Nephron progenitor cell (in vitro differentiated cells): ENCODE measurements around the gene MAML2.
A peak's percentile ranks its signal among the peaks of the same experiment; 100 is the strongest.

Experiments
- DNase-seq: peaks from one replicate; pipeline ENCODE4 v3.0.0; 2021
- H3K27ac Mint-ChIP-seq: 2 replicates; pipeline ENCODE4 v1.8.0; 2021; ENCODE audit warnings: mild to moderate bottlenecking, moderate library complexity, mixed read lengths
- H3K27me3 Mint-ChIP-seq: 2 replicates; pipeline ENCODE4 v1.8.0; 2021; ENCODE audit warnings: mild to moderate bottlenecking, low read depth, mixed read lengths; ENCODE audit not compliant: poor library complexity
- H3K36me3 Mint-ChIP-seq: 2 replicates; pipeline ENCODE4 v1.8.0; 2021; ENCODE audit warnings: low read depth, mixed read lengths
- H3K4me1 Mint-ChIP-seq: 2 replicates; pipeline ENCODE4 v1.8.0; 2021; ENCODE audit warnings: mixed read lengths
- H3K4me3 Mint-ChIP-seq: 2 replicates; pipeline ENCODE4 v1.8.0; 2021; ENCODE audit warnings: mild to moderate bottlenecking, moderate library complexity, mixed read lengths
- H3K9me3 Mint-ChIP-seq: 2 replicates; pipeline ENCODE4 v1.8.0; 2021; ENCODE audit warnings: mild to moderate bottlenecking, moderate library complexity, mixed read lengths
- TF ChIP-seq, protein P1 (sequence below): fragments of 200-600 bp; sonication (generic); IDR thresholded peaks from 2 replicates; pipeline ENCODE4 v1.5.0; 2021; ENCODE audit warnings: antibody characterized with exemption

MAML2 gene

DNA sequence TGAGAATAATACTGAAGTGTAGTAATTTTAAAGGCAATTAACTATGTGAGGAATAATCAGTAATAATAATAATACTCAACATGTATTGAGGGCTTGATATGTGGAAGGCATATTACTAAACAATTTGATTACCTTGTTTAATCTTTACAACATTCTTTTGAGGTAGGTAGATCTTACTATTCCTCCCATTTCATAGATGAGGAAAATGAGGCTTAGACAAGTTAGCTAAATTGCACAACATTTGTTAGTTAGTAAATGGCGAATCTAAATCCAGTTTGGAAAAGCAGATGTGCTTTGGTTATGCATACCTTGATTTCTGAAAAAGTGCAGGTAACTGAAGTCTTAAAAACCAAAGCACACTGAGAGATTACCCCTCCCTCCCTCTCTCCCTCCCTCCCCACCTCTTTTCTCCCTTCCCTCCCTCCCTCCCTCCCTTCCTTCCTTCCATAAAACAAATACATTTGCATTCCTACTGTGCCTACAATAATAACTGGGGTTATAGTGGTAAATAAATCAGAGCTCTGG lies 326.0 kb downstream of the MAML2 start:
- Mint-ChIP-seq H3K4me1 (peaks cover 10% of the 10 kb centered on the region), H3K36me3 (peaks cover under 1% of the 10 kb centered on the region), H3K27ac (no peak overlapping the region), H3K4me3 (no peak overlapping the region), H3K27me3 (peaks cover 2% of the 10 kb centered on the region), H3K9me3 (no peaks in the 10 kb centered on the region)
- TF ChIP-seq, protein P1, sequence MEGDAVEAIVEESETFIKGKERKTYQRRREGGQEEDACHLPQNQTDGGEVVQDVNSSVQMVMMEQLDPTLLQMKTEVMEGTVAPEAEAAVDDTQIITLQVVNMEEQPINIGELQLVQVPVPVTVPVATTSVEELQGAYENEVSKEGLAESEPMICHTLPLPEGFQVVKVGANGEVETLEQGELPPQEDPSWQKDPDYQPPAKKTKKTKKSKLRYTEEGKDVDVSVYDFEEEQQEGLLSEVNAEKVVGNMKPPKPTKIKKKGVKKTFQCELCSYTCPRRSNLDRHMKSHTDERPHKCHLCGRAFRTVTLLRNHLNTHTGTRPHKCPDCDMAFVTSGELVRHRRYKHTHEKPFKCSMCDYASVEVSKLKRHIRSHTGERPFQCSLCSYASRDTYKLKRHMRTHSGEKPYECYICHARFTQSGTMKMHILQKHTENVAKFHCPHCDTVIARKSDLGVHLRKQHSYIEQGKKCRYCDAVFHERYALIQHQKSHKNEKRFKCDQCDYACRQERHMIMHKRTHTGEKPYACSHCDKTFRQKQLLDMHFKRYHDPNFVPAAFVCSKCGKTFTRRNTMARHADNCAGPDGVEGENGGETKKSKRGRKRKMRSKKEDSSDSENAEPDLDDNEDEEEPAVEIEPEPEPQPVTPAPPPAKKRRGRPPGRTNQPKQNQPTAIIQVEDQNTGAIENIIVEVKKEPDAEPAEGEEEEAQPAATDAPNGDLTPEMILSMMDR = no peak
- DNase-seq = no peak

DNA sequence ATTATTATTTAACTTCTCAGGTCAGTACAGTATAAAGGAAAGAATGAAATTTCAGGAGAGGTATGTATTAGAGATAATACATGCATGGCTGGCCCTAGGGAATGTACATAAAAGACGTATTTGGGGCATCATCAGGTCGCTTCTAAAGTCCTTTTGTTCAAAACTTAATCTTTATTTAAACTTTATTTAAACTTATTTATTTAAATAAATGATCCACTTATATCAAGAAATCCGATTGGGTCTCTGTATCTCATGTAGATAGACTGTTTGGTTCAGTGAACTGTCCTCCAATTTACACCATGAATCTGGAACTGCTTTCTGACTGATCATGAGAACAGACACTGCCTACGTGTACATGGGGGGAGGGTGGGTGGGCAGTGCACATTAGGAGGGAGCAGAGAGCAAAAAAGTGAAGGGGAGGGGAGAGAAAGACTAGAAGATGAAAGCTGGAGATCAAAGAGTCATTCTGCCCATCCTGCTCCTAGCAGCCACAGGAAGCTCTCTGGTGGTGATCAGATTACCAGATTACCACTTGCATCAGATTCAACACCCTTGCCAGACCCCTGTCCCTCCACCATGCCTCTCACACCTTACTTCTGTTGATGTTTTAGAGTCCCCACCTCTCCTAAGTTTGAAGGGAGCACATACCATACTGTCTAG lies 327.0 kb downstream of the MAML2 start:
- Mint-ChIP-seq H3K4me3 (peak overlapping the region; percentile 1), H3K4me1 (peaks cover 10% of the 10 kb centered on the region), H3K9me3 (no peaks in the 10 kb centered on the region), H3K27ac (peak overlapping the region; percentile 88), H3K27me3 (peaks cover 2% of the 10 kb centered on the region), H3K36me3 (no peaks in the 10 kb centered on the region)
- TF ChIP-seq, protein P1 = no peak
- no peak for DNase-seq

DNA sequence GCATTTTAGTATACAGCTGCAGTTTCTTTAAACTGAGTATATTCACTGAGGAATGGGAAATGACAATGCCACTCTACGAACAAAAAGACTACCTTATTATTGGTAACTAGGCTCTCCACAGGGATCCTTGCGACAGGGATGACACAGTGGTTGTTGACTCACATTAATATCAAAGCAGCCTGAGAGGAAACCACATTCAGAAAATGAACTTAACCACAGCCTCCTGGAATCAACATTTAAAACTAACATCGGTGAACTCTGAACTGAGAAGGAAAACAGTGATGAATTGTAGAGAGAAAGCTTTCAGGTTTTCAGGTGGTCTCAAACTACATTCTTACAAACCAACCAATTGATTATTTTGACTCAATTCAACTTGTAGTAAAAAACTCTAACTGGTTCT lies 328.8 kb downstream of the MAML2 start:
- H3K36me3 Mint-ChIP-seq = no peaks in the 10 kb centered on the region
- H3K27ac Mint-ChIP-seq = peak overlapping the region; percentile 95
- no peaks in the 10 kb centered on the region for H3K9me3 Mint-ChIP-seq
- H3K4me3 Mint-ChIP-seq = no peak overlapping the region
- peaks cover 6% of the 10 kb centered on the region for H3K4me1 Mint-ChIP-seq
- H3K27me3 Mint-ChIP-seq = peaks cover 2% of the 10 kb centered on the region
- TF ChIP-seq, protein P1 = no peak
- DNase-seq = no peak

DNA sequence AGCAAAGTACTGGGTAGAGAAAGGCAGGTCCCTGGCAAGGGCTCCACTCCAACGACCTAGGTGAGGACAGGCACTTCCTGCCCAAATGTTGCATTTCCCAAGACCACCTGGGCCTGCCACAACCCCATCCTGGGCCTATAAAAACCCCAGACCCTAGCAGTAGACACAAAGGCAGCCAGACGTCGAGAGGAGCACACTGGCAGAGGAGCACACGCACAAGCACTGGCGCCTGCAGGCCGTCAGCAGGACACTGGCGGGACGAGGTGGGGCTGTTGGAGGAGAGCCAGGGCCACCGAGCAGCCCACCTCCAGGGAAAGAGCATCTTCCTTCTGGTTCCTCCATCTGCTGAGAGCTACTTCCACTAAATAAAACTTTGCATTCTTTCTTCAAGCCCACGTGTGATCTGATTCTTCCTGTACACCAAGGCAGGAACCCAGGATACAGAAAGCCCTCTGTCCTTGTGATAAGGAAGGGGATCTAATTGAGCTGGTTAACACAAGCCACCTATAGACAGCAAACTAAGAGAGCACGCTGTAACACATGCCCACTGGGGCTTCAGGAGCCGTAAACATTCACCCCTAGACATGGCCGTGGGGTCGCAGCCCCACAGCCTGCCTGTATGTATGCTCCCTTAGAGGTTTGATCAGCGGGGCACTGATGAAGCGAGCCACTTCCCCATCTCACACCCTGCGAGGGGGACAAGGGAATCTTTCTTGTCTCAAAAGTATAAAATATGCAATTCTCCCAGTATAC lies 329.4 kb downstream of the MAML2 start:
- H3K36me3 Mint-ChIP-seq = no peaks in the 10 kb centered on the region
- H3K4me1 Mint-ChIP-seq = peaks cover 10% of the 10 kb centered on the region
- H3K27ac Mint-ChIP-seq = peak overlapping the region; percentile 95
- DNase-seq = no peak
- TF ChIP-seq, protein P1 = no peak
- H3K27me3 Mint-ChIP-seq = peaks cover 2% of the 10 kb centered on the region
- no peak overlapping the region for H3K4me3 Mint-ChIP-seq
- no peaks in the 10 kb centered on the region for H3K9me3 Mint-ChIP-seq

DNA sequence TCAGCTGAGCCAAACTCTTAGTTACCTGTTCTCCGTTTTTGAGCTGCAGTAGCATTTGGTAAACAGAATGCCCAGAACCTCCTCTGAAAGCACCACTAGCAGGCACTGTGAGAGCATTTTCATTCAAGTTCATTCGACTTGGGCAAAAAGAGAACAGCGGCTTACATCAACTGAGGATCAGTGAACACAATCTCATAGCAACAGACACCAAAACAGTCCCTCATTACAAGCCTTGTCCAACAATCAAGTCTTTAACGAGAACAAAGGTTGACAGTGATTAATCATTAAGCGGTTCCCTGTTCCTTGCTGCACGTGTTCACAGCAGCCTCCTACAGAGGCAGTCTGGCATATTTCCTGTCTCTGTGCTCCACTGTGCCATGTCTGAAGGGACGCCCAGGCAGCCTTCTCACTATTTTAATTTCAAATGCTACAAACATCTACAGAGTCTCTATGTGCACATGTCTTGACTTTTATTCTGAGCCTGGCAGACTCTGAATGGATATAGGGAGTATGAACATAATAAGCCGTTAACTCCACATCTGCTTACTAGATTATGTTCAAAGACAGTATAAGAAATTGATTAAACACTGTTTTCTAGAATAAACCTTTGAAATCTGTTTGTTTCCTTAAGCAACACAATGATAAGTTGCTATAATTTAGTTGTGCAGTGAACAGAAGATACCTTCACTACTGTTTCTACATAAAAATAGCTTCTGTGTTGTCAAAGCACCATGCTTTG lies 330.7 kb downstream of the MAML2 start:
- TF ChIP-seq, protein P1 = peak; percentile 16
- DNase-seq = peak; percentile 24
- Mint-ChIP-seq H3K4me3 (peak overlapping the region; percentile 52), H3K27ac (peak overlapping the region; percentile 94), H3K9me3 (no peaks in the 10 kb centered on the region), H3K4me1 (peaks cover 18% of the 10 kb centered on the region), H3K36me3 (no peaks in the 10 kb centered on the region), H3K27me3 (peaks cover 2% of the 10 kb centered on the region)
